Measurements from ENCODE around the gene HSPA9. TPM values are rescaled to one million over a fixed set of nuclear protein-coding genes. Genes with fewer than 3 reads are reported as not detected.

HSPA9 gene
- total and polyA plus RNA-seq, 2 of the 13 experiments (the other 11 are each of a cell fraction or from before 2014, with no cell fraction given): 165 to 478 TPM

GRCh38 chr5:138582959-138583358, 7.8 kb upstream of the HSPA9 start:
- Histone ChIP-seq H3K9ac (ENCODE audit: insufficient read depth, low read depth, low read length) (no peak overlapping the region), H3K79me2 (ENCODE audit: insufficient read depth, low read length) (no peaks in the 10 kb centered on the region), H3K36me3 (replicated peaks in 1 of 2; ENCODE audit: control insufficient read depth in 1 of 2, insufficient read depth in 2 of 2, low read length in 2 of 2) (no peaks in the 10 kb centered on the region), H3K4me1 (ENCODE audit: insufficient read depth, low read length) (peaks cover 19% of the 10 kb centered on the region), H3K4me3 (replicated peaks in 1 of 3; ENCODE audit: insufficient read depth in 1 of 3, low read depth in 2 of 3, low read length in 3 of 3) (no peak overlapping the region), H3K4me2 (ENCODE audit: low read depth, low read length) (no peak overlapping the region), H3K9me3 (ENCODE audit: low read length) (no peaks in the 10 kb centered on the region), H2AFZ (ENCODE audit: low read length) (no peak overlapping the region), H3K27ac (ENCODE audit: extremely low read length, insufficient read depth, low read length) (no peak overlapping the region), H4K20me1 (ENCODE audit: insufficient read depth, low read length) (no peaks in the 10 kb centered on the region), H3K27me3 (ENCODE audit: control insufficient read depth in 1 of 2, insufficient read depth in 2 of 2, low read length in 2 of 2) (0 out of 5 replicates have a peak, but pooled peaks cover 0 to 1% of the 10 kb centered on the region in 2 experiments)
- TF ChIP-seq HMGXB4 (CRISPR knock-in tag; IDR thresholded peaks at IDR 0.05; ENCODE audit: borderline replicate concordance in 1 of 2, low read depth in 1 of 2): no peak
- no peak for TF ChIP-seq CEBPZ (IDR thresholded peaks at IDR 0.05; ENCODE audit: low read length)
- TF ChIP-seq TCF12 (IDR thresholded peaks at IDR 0.05): no peak
- TF ChIP-seq TCF12 (CRISPR knock-in tag; IDR thresholded peaks at IDR 0.05): no peak
- TF ChIP-seq PTBP1 (IDR thresholded peaks at IDR 0.05; ENCODE audit: low read depth, low read length, poor library complexity, severe bottlenecking): no peak
- TF ChIP-seq NKX3-1 (CRISPR knock-in tag; IDR thresholded peaks at IDR 0.05): no peak
- BruUV-seq (replicated peaks): no TSS peak
- WGBS (ENCODE audit: low lambda C conversion rate): 56% methylated on average over 3 of the region's 3 CpGs
- intact Hi-C loops (cut with micrococcal nuclease; ENCODE audit: unreplicated experiment) (no loop called here), in situ Hi-C loops (cut with HindIII; ENCODE audit: extremely low pct_ligation_motif_present, low pct_unique_long_range_greater_than_20kb) (no loop called here)
- ATAC-seq (no peak), FAIRE-seq (no peak), DNase-seq (ENCODE audit: low spot score) (no peak)
- CTCF ChIA-PET (ENCODE audit: low intra/inter-chr PET ratio, low total read pairs): no interaction called here
- POLR2A ChIA-PET: no interaction called here
